A549 treated with AZD9567 at 1 μM for 4 hours (cell line): ENCODE measurements around the gene SCAF11. TPM values are rescaled to one million over a fixed set of nuclear protein-coding genes. Genes with fewer than 3 reads are reported as not detected.

Experiments used
- total RNA-seq: library from RNA; stranded (reverse); fragments of 200-300 nt; extraction: Qiagen RNA extraction; gene quantifications from 5 replicates; pipeline ENCODE4 v1.2.3, GENCODE V29; 2022; ENCODE audit not compliant: insufficient read depth

SCAF11 gene, protein sequence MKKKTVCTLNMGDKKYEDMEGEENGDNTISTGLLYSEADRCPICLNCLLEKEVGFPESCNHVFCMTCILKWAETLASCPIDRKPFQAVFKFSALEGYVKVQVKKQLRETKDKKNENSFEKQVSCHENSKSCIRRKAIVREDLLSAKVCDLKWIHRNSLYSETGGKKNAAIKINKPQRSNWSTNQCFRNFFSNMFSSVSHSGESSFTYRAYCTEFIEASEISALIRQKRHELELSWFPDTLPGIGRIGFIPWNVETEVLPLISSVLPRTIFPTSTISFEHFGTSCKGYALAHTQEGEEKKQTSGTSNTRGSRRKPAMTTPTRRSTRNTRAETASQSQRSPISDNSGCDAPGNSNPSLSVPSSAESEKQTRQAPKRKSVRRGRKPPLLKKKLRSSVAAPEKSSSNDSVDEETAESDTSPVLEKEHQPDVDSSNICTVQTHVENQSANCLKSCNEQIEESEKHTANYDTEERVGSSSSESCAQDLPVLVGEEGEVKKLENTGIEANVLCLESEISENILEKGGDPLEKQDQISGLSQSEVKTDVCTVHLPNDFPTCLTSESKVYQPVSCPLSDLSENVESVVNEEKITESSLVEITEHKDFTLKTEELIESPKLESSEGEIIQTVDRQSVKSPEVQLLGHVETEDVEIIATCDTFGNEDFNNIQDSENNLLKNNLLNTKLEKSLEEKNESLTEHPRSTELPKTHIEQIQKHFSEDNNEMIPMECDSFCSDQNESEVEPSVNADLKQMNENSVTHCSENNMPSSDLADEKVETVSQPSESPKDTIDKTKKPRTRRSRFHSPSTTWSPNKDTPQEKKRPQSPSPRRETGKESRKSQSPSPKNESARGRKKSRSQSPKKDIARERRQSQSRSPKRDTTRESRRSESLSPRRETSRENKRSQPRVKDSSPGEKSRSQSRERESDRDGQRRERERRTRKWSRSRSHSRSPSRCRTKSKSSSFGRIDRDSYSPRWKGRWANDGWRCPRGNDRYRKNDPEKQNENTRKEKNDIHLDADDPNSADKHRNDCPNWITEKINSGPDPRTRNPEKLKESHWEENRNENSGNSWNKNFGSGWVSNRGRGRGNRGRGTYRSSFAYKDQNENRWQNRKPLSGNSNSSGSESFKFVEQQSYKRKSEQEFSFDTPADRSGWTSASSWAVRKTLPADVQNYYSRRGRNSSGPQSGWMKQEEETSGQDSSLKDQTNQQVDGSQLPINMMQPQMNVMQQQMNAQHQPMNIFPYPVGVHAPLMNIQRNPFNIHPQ (N-terminal part only)
- total RNA-seq: 38.8 to 46.5 TPM (median 43.6 TPM) in 5 replicates

DNA sequence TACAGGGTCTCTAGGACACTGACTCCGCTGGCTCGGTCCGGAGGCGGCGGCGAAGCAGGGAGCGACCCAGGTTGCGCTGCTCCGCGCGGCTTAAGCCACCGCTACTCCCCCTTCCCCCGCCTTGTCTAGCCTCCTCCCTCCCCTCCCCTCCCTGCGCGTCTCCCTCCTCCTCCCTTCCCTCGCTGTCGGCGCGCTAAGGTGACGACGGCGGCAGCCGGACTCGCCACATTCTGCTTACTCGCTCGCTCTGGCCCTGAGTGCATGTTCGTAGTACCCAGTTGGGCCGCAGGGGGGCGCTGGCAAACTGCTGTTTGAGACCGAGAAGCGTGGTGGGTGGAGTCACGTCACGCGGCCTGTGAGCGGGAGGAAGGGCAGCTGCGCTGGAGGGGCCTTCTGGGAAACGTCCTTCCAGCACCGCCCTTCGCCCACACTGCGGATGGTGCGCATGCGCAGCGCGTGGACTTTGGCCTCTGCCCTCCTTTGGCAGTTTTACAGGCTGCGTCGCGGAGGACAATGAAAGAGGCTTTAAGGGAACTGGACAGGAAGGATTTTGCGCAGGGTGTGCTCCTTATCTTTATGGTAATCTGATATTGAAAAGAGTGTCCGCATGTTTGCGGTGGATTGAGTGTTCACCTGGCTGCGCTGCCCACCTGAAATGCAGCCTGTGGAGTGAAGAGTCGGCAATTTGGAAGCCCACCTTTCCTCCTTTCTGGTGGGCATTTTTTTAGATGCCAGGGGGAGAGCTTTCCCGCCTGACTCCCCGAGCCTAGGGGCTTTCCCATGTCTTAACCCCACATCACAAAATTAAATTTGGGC, at the start of gene SCAF11:
Gene SCAF11, minus strand, starts transcription at position 107 of the 816 bp plus-strand sequence. CDS start 26,407 bp downstream, outside the sequence.

